Glomerular endothelial cell (primary cell): ENCODE measurements around the gene ANAPC7. TPM values are rescaled to one million over a fixed set of nuclear protein-coding genes. Genes with fewer than 3 reads are reported as not detected.
"Not testable (repeated sequence)": the region's sequence is repeated elsewhere in the genome, so short reads cannot be mapped to it uniquely, and the experiment has no call there.

Source experiments
- DNase-seq: peaks from one replicate; pipeline ENCODE4 v3.0.0-alpha.2; 2011; ENCODE audit warnings: low read depth, low spot score; ENCODE audit errors: extremely low read depth
- total RNA-seq: library from RNA; depleted of rRNA; stranded (reverse); fragments of >200 nt; gene quantifications from 2 replicates; pipeline ENCODE4 v1.2.3, GENCODE V29; 2015

ANAPC7 gene
- total RNA-seq, 1 donor from 2014 or later: 67.1 TPM

DNA sequence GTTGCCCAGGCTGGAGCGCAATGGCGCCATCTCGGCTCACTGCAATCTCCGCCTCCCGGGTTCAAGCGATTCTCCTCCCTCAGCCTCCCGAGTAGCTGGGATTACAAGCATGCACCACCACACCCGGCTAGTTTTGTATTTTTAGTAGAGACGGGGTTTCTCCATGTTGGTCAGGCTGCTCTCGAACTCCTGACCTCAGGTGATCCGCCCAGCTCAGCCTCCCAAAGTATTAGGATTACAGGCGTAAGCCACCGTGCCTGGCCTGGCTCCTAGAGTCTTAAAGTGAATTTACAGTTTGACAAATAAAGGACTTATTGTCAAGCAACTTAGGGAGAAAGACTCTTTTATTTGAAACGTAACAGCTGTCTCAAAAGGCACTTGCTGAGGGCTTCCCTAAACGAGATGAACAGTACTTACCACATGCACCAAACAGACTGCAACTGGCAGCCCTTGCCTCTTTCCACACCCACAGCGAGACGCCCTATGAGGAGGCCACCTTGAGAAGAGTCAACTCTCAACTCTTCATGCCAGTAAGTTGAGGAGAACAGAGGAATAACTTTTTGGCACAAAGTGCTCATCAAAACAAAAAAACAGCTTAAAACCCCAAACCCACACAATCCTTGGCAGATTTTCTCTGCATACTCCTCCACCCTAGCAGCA lies 25.2 kb downstream of the ANAPC7 start:
- not testable (repeated sequence) for DNase-seq

DNA sequence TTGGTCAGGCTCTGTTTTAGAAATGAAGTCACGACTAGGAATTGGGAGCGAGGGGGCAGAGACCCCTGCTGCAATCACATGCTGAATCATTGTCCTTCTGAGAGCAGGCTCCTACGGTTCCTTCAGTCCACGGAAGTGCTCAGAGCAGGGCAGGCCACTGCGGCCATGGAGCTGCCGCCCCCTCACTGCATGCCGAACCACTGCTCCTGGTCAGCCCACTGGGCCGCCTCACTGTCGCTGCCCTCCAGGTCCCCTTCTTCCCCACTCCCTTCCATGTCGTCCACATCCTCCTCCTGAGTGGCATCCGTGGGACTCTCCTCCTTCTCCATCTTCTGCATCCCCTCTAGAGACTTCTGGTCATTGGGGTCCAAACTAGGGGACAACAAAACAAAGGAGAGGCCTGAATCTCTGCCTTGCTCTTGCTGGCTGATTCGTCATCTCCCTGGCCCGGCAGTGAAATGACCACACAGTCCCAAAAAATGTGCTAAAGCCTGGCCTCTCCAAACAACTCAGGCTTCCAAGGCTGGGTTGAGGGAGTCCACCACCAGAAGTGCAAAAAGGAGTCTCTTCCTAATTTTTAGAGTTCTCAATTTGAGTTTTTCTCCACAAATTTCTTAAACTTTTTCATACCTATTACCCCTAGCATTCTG lies 29.4 kb downstream of the ANAPC7 start:
- DNase-seq: no peak

- no peak for DNase-seq
These were observed 30.1 kb downstream of the ANAPC7 start for GRCh38 chr12:110373425-110373824.

GRCh38 chr12:110373025-110373424 lies 30.5 kb downstream of the ANAPC7 start:
- DNase-seq: no peak

DNA sequence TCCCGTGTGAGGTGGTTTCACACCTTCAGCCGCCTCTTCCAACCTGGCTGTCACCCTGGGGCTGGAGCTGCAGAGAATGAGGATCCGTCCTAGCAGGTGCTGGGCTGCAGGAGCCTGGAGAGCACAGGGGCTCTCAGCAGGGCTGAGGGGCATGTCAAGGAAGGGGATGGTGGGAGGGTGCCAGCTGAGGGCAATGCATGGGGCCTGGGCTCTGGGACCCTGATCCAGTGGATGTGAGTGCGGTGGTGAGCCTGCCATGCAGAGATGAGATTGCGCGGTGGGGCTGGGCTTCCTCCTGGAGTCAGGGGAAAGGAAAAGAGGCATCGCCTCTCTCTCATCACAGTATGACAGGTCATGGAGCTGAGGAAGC lies 31.5 kb downstream of the ANAPC7 start:
- DNase-seq: no peak

DNA sequence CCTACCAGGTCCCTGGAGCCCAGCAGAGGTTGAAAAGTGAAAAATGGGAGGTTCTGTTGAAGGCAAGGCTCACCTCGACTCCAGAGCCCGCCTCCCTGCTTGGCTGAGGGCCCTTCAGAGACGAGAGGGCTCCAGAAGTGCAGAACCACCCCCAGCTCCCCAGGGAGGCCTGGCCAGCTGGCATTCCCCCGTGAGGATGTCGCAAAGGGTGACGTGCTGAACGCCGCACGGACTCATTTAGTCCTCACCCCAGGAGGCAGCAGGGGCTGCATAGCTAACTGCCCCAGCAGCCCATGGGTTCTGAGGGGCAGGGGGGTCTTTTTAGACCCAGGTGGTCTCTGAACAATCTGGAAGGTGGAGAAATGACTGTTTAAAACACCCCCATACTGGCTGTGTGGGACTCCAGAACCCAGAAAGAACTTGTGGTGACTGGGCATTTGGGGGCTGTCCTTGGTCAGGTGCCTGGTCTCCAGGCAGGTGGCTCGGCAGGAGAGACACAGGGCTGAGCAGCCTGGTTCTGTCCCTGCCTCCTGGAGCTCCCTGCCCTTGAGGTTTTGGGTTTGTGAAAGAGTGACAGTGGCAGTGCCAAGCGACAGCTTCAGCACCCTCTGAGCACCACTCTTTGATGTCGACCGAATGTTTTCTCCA lies 32.0 kb downstream of the ANAPC7 start:
- no peak for DNase-seq

- DNase-seq: no peak
These were observed 32.7 kb downstream of the ANAPC7 start for GRCh38 chr12:110370732-110371231.

DNA sequence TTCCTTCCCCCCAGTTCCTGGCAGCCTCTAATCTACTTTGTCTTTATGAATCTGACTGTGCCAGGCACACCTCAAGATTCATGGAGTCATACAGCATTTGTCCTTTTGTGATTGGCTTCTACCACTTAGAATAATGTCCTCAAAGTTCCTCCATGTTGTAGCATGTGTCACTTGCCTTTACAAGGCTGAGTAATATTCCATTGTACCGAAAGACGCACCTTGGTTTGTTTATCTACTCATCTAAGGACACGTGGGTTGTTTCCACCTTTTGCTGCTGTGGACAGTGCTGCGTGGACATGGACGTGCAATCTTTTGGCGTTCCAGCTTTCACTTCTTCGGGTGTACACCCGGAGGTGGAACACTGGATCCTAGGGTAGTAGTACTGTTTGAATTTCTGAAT lies 33.5 kb downstream of the ANAPC7 start:
- no peak for DNase-seq

GRCh38 chr12:110367181-110367864 lies 36.2 kb downstream of the ANAPC7 start:
- no peak for DNase-seq

GRCh38 chr12:110366321-110367142 lies 37.0 kb downstream of the ANAPC7 start:
- no peak for DNase-seq

- DNase-seq: no peak
These were observed 37.8 kb downstream of the ANAPC7 start for GRCh38 chr12:110365489-110366320.

DNA sequence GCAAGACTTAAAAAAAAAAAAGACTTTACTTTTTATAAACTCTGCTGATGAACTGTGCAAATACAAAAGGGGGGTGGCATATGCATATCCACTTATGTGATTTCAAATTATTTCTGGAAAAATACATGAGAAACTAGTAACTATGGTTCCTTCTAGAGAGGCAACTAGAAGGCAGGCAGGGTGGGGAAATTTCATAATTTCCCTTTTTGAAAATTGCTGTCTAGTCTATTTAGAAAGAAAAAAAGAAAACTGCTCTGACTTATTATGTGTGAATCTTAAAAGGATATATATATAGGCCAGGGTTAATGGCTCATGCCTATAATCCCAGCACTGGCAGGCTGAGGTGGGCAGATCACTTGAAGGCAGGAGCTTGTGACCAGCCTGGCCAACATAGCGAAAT lies 42.3 kb downstream of the ANAPC7 start:
- DNase-seq: no peak

GRCh38 chr12:110358384-110359097 lies 45.0 kb downstream of the ANAPC7 start:
- DNase-seq: not testable (repeated sequence)

- DNase-seq: no peak
These were observed 48.4 kb downstream of the ANAPC7 start for GRCh38 chr12:110355073-110355472.

GRCh38 chr12:110354172-110354780 lies 49.2 kb downstream of the ANAPC7 start:
- DNase-seq: peak; percentile 64

GRCh38 chr12:110353211-110353965 lies 50.1 kb downstream of the ANAPC7 start:
- no peak for DNase-seq

DNA sequence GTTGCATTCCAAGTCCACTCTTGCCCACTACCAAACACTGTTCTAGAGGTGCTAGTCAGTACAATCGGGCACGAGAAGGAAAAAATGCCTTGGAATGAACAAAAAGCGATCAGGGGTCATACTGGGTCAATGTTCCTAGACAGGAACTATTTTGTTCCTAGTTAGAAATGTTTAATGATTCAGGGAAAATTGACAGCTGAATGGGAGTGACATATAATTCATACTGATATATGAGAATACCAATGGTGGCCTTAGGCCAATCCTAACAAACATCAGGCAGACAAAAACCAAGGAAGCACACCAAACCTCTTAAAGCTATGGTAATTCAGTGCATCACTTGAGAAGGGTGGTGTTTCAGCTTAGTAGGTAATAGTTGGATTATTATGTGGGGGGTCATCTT lies 51.1 kb downstream of the ANAPC7 start:
- DNase-seq: no peak

DNA sequence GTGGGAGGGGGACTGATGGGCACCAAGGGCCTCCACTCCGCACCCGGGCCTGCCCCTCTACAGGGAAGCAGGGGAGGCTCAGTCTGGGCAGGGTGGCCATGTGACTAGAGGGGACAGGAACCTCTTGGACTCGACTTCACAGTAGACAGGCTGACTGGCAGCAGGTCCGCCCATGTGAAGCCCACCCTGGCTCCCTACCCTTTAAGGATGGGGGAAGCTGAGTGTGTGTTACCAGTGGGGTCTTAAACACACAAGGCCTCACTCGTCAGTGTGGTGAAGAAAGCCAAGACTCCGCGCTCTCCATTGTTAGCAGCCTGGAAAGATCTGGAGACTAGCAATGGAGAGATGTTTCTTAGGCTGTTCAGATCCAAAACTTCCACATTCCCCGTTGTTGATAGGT lies 52.4 kb downstream of the ANAPC7 start:
- no peak for DNase-seq
